Stimulated activated CD8-positive, alpha-beta memory T cell treated with anti-CD3 and anti-CD28 coated beads, Interleukin-4, amount 100 ng/mL, for 1 hour (primary cell): ENCODE data around the gene NT5C.
A peak's percentile ranks its signal among the peaks of the same experiment; 100 is the strongest.

Source experiments
- DNase-seq, 2 donors: peaks; one replicate each; pipeline ENCODE4 v3.0.0-alpha.2; 2020; ENCODE audit warnings: low read depth in 2 of 2, low spot score in 1 of 2

NT5C gene

DNA sequence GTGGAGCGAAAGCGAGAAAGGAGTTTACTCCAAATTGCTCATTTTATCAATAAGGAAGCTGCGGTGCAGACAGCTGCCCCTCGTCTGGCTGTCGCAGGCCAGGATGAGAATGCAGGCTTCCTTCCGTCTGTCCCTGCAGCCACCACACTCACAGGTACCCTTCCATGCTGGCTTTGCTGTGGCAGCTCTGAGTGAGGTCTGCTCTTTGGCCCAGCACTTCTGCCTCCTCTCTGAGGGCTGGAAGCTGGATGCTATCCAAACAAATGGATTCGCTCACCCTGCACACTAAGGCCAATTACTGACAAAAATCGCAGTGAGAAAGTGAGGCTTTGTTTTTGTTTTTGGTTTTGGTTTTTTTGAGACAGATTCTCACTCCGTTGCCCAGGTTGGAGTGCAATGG is 14.8 kb downstream of the NT5C start:
- no peak for DNase-seq

DNA sequence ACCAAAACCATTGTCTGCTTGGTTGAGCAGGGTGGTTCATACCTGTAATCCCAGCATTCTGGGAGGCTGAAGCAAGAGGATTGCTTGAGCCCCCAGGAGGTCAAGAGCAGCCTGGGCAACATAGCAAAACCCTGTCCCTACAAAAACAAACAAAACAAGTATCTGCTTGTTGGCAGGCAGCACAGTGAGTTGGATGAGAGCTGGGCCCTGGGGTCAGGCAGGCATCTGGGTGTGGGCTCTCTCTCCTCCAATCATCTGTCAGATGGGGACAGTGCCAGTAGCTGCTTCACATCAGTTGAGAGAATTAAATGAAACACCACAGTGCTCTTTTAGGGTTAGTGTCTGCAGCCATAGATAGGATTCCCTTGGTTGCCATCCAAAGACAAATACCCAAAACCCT is 16.0 kb downstream of the NT5C start:
- no peak for DNase-seq

DNA sequence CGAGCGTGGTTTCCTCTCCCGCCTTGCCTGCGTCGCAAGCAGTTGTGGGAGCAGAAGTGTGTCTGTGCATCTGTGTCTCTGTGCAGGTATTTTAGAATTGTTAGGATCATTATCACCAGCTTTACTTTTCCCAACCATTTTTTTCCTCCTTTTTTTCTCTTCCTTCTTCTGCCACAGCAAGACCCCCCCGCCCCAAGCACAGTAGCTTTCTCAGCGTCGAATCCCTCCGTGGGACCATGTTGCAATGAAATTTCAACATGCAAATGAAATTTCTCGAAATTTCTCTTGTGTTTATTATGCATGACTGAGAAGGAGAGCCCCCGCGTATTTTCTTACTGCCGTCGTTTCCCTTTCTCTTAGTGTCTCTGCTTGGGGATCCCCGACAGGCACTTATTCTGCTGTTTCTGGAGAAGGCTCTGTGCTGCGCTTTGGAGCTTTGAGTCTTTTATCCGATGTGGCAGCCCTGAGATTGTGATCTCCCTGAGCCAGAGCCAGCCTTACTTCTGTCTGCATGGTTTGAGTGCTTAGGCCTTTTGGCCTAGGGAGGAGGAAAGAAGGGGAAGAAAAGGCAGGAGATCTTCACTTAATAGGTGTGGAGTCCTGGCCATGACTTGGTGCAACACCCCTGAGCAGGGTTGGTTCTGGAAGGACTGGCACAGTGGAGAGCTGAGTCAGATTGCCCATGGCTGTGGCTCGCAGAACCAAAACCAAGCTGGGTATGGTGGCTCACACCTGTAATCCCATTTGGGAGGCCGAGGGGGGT is 16.8 kb downstream of the NT5C start:
- DNase-seq: no peak

- DNase-seq: peak; percentile 75 to 83
Measured at GRCh38 chr17:75113798-75114551, 17.6 kb downstream of the NT5C start.

- DNase-seq: no peak
Measured at GRCh38 chr17:75111777-75112335, 19.7 kb downstream of the NT5C start.

DNA sequence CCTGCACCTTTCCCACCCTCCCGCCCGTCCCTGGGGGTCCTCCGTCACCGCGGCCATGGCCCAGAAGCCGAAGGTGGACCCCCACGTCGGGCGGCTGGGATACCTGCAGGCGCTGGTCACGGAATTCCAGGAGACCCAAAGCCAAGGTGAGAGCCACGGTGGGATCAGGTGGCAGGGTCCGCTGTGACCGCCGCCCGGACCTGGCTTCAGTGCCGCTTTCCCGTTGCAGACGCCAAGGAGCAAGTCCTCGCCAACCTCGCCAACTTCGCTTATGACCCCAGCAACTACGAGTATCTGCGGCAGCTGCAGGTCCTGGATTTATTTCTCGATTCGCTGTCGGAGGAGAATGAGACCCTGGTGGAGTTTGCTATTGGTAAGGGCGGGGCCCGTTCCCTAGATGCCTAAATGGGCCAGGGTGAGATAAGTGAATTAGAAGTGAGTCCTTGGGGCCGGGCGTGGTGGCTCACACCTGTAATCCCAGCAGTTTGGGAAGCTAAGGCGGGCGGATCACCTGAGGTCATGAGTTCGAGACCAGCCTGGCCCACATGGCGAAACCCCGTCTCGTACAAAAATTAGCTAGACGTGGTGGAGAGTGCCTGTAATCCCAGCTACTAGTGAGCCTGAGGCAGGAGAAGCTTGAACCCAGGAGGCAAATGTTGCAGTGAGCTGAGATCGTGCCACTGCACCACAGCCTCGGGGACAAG is 21.2 kb downstream of the NT5C start:
- no peak for DNase-seq

DNA sequence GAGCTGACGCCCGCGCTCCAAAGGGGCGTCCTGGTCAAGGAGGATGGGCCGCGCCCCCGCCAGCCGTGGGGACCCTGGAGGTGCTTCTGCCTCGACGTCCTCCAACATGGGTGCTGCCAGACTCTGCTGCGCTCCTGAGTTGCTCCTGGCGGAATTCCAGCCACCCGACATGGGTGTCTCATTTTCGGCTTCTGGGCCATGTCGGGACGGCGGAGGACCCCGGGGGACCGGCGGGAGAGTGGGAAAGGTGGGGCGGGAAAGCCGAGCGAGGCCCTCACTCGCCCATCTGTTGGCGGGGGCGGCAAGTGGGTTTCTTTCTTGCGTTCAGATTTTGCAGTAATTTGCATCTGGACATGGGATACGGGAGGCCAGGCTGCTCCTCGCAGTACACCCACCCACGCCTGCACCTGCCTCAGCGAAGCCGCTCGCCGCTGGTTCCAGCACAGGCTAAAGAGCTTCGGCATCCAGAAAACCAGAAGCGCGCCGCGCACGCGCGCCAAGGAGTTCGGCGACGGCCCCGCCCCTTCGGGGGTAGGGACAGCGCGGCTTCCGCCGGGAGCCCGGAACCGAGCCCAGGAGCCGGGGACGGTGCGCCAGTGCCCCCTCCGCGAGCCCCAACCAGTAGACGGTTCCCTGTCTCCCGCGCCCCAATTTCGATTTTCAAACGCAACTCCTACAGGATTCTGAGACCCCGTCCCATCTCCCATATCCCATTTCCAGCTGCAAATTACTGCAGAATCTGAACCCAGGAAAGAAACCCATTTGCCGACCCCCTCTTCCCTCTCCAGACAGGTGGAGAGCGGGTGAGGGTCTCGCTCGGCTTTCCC is 21.9 kb downstream of the NT5C start, which contains the start of gene ARMC7:
ARMC7 (plus strand) TSS at position 563 of the 827 bp plus-strand sequence. CDS start 320 bp downstream, outside the sequence.
- peak; percentile 72 to 82 for DNase-seq

DNA sequence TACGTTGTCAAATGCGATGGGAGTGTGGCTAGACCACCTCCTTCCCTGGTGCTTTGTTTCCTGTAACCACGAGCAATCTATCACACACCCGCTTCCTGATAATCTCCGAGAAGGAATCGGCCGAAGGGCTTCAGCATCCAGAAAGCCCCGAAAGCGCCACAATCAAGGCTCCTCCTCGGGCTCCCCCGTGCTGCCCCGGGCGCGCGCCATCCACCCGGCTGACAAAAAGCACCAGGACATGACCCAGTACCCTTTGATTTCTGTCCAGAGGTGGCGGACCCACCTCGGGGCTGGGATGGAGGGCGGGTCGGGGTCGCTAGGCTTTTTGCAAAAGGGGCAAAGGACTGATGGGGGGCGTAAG is 22.5 kb downstream of the NT5C start:
- no peak for DNase-seq

GRCh38 chr17:75108193-75108592 is 23.3 kb downstream of the NT5C start:
- no peak for DNase-seq

DNA sequence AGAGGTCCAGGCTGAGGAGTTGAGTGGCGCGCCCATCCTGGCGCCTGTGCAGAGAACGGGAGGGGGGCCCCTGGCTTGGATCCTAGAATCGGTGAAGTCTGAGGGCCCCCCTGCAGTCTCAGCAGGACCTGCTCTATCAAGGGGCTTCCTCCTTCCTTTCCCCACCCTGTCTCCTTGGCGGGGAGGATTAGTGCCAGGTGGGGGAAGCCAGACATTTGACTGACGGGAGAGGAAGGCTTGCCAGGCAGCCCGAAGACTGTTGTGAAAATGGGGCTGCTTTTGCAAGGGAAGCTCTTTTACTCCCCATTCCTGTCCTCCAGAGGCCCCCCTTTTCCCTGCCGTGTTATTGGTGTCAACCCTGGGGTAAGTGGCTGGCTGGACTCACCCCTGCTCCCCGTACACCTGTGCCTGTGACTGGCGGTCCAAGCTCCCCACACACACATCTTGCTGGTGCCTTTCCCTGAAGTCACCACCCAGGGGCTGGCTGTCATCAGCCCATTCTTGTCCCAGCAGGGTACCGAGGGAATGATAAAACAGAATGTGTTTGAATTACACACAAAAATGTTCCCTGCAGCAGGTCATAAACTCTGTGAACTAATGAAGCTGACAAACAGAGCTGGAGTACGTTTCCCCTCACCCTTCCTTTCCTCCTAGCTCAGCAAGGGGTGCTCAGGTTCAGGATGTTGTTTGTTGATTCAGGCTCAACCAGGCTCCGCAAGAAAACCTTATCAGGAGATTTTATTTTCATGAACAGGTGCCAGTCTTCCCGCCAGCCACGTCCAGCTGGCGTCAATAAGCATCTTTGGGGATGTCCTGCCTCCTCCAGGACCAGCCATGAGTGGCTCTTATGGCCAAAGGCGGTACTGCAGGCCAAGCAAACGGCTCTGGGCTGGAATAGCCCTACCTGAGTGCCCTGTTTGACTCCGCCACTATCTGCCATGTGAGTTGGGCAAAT is 26.1 kb downstream of the NT5C start:
- DNase-seq: no peak

DNA sequence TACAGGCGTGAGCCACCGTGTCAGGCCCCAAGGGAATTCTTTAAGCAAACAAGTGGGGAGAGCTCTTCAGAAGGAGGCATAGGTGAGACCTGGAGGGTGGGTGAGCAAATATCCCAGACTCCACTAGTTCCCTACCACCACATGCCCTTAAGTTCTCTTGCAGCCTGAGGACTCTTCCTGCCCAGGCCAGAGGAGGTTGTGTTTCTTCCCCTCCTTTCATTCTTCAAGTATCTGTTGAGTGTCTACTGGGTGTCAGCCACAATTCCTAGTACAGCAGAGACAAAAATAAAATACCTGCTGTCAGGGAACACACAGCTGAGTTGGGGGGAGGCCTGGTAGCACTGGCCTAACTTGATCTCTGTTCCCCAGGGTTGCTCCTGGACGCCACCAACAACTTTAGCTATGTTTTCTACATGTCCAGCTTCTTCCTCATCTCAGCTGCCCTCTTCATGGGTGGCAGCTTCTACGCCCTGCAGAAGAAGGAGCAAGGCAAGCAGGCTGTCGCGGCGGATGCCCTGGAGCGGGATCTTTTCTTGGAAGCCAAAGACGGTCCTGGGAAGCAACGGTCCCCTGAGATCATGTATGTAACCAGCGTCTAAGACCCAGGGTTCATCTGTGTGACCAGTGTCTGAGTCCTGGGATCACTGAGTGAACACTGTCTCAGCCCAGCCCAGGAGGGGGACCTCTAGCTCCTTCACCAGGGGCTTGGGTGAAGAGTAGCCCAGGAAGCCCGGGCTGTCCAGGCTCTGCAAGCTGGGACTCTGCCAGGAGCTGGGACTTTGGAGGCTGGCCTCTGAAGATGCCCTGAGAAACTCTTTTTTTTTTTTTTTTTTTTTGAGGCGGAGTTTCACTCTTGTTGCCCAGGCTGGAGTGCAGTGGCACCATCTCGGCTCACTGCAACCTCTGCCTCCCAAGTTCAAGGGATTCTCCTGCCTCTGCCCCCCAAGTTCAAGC is 27.7 kb downstream of the NT5C start:
- no peak for DNase-seq

- no peak for DNase-seq
Measured at GRCh38 chr17:75102385-75102821, 29.1 kb downstream of the NT5C start.

DNA sequence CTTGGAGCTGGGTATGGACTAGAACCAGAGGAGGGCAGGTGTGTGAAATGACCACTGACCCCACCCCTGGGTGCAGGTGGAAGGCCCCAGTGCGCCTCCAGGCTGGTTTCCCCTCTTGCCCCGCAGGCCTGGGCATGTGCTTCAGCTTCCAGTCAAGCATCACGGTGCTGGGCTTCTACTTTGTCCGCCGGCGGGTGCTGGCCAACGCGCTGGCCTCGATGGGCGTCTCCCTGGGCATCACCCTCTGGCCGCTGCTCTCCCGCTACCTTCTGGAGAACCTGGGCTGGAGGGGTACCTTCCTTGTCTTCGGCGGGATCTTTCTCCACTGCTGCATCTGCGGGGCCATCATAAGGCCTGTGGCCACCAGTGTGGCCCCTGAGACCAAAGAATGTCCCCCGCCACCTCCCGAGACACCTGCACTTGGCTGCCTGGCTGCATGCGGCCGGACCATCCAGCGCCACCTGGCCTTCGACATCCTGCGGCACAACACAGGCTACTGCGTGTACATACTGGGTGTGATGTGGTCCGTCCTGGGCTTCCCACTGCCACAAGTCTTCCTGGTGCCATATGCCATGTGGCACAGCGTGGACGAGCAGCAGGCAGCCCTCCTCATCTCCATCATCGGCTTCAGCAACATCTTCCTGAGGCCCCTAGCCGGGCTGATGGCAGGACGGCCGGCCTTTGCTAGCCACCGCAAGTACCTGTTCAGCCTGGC is 31.5 kb downstream of the NT5C start:
- DNase-seq: no peak

- no peak for DNase-seq
Measured at GRCh38 chr17:75098861-75099260, 32.7 kb downstream of the NT5C start.

- no peak for DNase-seq
Measured at GRCh38 chr17:75097865-75098264, 33.7 kb downstream of the NT5C start.

DNA sequence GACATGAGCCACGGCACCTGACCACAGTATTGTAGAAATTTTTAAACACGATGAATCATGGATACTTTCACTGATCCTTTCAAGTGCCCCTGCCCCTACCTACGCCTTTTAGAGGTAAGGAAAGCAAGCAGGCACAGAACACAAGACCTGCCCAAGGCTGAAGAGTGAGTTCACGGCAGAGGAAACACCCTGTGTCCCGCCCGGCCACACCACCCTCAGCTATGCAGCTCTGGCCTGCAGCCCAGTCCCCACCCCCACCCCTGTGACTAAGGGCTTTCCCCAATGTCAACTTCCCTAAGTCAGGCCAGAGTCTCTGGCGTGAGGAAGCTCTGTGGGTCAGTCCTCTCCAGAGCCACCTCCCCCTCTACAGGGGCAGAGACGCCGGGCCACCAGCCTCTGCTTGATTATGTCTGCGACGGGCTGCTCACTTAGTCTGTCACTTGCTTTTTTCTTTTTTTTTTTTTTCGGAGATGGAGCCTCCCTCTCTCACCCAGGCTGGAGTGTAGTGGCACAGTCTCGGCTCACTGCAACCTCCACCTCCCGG is 35.4 kb downstream of the NT5C start:
- no peak for DNase-seq

DNA sequence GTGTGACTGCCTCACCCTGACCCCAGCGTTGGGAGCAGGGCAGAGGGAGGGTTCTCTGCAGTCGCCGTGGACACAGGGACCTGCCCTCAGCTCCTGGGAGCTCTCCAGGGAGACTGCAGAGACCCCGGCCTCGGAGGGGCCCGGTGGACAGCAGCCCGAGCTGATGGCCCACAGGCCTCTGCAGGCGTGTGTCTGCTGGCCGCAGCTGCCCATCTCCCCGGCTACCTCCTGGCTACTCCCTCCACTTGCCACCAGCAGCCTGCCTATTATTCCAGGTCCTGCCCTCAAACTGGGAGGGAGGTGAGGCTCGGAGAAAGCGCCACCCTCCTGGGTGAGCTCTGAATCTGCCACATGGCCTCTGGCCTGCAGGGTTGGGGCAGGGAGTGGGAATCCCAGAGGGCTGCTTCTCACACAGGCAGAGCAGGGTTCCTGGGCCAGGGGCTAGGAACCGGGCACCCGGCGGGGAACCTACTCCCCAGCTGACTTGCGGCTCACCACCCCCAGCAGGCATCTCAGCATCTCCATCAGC is 36.6 kb downstream of the NT5C start:
- no peak for DNase-seq
